ENCODE results near the gene GADD45B. TPM values are rescaled to one million over a fixed set of nuclear protein-coding genes. Genes with fewer than 3 reads are reported as not detected.

Gene GADD45B
- 34.3 TPM for total RNA-seq
- long read RNA-seq, transcript GADD45B-201 (4 exons, 1,373 nt) = major isoform, 17 of 20 reads
- long read RNA-seq, partial matches to known transcripts = 1 of 20 reads
- long read RNA-seq, other reads (novel, unspliced or antisense) = 2 of 20 reads

GRCh38 chr19:2475702-2476450 is at the start of gene GADD45B:
Gene GADD45B, plus strand, starts transcription at chr19:2476127. Its CDS starts 232 bp downstream, at chr19:2476359.
- H3K27me3 ChIP-seq (ENCODE audit: low read depth) = no peaks in the 10 kb centered on the region
- peak; percentile 98 for DNase-seq
- intact Hi-C loops (cut with micrococcal nuclease) = loop anchor here (5.0 to 10.0 kb wide), 2 partner anchors 66 to 109 kb away; no protein-coding TSS in a partner anchor
- peak within 1 kb of the TSS; percentile 95 for H3K27ac ChIP-seq (replicated peaks)
- H3K4me3 ChIP-seq = peak within 1 kb of the TSS; percentile 98
- H3K4me1 ChIP-seq = peaks cover 51% of the 10 kb centered on the region
- no peak for TF ChIP-seq CTCF (IDR thresholded peaks at IDR 0.05; ENCODE audit: borderline replicate concordance)
- H3K36me3 ChIP-seq = peaks cover 13% of the 10 kb centered on the region
- no peaks in the 10 kb centered on the region for H3K9me3 ChIP-seq (replicated peaks)

GRCh38 chr19:2426611-2427428 is 49.1 kb upstream of the GADD45B start:
- TF ChIP-seq CTCF (IDR thresholded peaks at IDR 0.05; ENCODE audit: borderline replicate concordance) = no peak
- DNase-seq = peak; percentile 35
- Histone ChIP-seq H3K4me1 (peaks cover 63% of the 10 kb centered on the region), H3K9me3 (replicated peaks) (no peaks in the 10 kb centered on the region), H3K27ac (replicated peaks) (peak overlapping the region; percentile 96), H3K4me3 (peak overlapping the region; percentile 76), H3K36me3 (peaks cover 33% of the 10 kb centered on the region), H3K27me3 (ENCODE audit: low read depth) (no peaks in the 10 kb centered on the region)
- intact Hi-C loops (cut with micrococcal nuclease) = no loop called here

GRCh38 chr19:2427429-2428320 is 48.3 kb upstream of the GADD45B start, which contains the start of gene TIMM13:
Gene TIMM13, minus strand, starts transcription at chr19:2427586. Its CDS starts 53 bp downstream, at chr19:2427533.
- Histone ChIP-seq H3K27me3 (ENCODE audit: low read depth) (no peaks in the 10 kb centered on the region), H3K9me3 (replicated peaks) (no peaks in the 10 kb centered on the region), H3K27ac (replicated peaks) (peak within 1 kb of the TSS; percentile 96), H3K4me1 (peaks cover 56% of the 10 kb centered on the region), H3K36me3 (peaks cover 37% of the 10 kb centered on the region), H3K4me3 (peak within 1 kb of the TSS; percentile 76)
- TF ChIP-seq CTCF (IDR thresholded peaks at IDR 0.05; ENCODE audit: borderline replicate concordance) = no peak
- intact Hi-C loops (cut with micrococcal nuclease) = no loop called here
- DNase-seq = peak; percentile 96

- no peaks in the 10 kb centered on the region for H3K9me3 ChIP-seq (replicated peaks)
- H3K27ac ChIP-seq (replicated peaks) = peak overlapping the region; percentile 96
- peaks cover 50% of the 10 kb centered on the region for H3K4me1 ChIP-seq
- no peaks in the 10 kb centered on the region for H3K27me3 ChIP-seq (ENCODE audit: low read depth)
- intact Hi-C loops (cut with micrococcal nuclease) = no loop called here
- peak overlapping the region; percentile 76 for H3K4me3 ChIP-seq
- peaks cover 37% of the 10 kb centered on the region for H3K36me3 ChIP-seq
- peak; percentile 36 for DNase-seq
- no peak for TF ChIP-seq CTCF (IDR thresholded peaks at IDR 0.05; ENCODE audit: borderline replicate concordance)
Measured at GRCh38 chr19:2428321-2428690, 47.6 kb upstream of the GADD45B start.

Measured in left ventricle myocardium inferior (tissue), 1 donor.